GM12892 (cell line): ENCODE results near the gene PDE8A.

Experiments used
- POLR2A ChIP-seq: IDR thresholded peaks from 2 replicates; pipeline ENCODE4 v1.6.1; 2011; ENCODE audit warnings: low read depth, low read length, control low read depth
- POLR2AphosphoS5 ChIP-seq: IDR thresholded peaks from 2 replicates; pipeline ENCODE4 v1.6.1; 2011; ENCODE audit warnings: low read depth, low read length, control low read depth
- TAF1 ChIP-seq: IDR thresholded peaks from 2 replicates; pipeline ENCODE4 v1.6.1; 2011; ENCODE audit warnings: low read depth, mild to moderate bottlenecking, control low read depth, low read length, borderline replicate concordance

- TF ChIP-seq POLR2AphosphoS5 (no peak), POLR2A (no peak), TAF1 (no peak)
These were observed 42.9 kb upstream of the PDE8A start for GRCh38 chr15:84938726-84939125.
